Measurements from ENCODE around the gene CDC25A. TPM values are rescaled to one million over a fixed set of nuclear protein-coding genes. Genes with fewer than 3 reads are reported as not detected.

CDC25A gene
- total RNA-seq, 4 donors from 2014 or later: 0.33 to 2.1 (median 0.89) TPM

DNA sequence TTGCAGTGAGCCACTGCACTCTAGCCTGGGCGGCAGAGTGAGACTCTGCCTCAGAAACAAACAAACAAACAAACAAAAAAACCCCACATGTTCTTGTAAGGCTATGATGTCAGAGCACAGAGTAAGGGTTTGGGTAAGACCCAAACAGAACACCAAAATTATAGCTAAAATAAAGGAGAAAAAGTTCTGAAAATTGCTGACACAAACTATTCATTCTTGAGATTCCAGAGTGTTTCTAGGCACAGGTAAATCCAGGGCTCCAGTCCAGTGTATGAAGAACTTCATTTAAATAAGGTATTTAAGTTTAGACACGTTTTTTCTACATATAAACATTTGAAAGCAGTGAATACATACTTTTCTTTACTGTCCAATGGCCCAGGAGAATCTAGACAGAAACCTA is 3.9 kb downstream of the CDC25A start:
- TF ChIP-seq CTCF (IDR thresholded peaks at IDR 0.05; ENCODE audit: low read depth): no peak

- TF ChIP-seq CTCF (IDR thresholded peaks at IDR 0.05; ENCODE audit: low read depth): no peak
Measured at GRCh38 chr3:48180531-48181253, 7.5 kb downstream of the CDC25A start.

DNA sequence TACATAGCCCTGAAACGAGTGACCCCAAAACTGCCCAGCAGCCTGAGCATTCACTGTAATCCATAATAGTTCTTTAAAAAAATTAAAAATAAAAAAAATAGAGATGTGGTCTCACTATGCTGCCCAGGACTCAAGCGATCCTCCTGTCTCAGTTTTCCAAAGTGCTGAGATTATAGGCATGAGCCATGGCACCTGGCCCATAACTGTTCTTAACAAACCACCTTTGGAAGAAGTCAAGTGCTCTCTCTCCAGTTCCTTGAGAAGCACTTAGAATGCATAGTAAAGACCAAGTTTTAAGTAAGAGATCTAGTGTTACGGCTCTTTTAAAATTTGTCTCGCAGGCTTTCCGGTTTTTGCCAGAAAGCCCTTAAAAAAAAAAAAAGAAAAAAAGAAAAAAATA is 8.2 kb downstream of the CDC25A start:
- TF ChIP-seq CTCF (IDR thresholded peaks at IDR 0.05; ENCODE audit: low read depth): no peak

DNA sequence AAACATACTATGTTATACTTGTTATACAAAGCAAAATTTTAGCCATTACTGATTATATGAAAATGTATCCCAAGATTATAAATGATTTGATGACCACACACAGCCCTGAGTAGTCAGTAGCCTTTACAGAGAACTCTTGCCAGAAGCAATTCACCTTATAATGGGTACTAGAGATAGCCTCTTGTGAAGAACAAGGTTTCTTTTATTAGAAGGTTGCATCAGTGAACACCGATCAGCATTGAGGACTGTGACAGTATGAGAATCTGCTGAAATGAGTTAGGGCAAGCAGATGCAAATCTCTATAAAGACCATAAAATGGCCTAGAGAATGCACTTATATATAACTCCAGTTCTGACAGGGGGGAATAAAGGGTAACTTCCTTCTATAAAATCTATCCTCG is 10.1 kb downstream of the CDC25A start:
- no peak for TF ChIP-seq CTCF (IDR thresholded peaks at IDR 0.05; ENCODE audit: low read depth)

- no peak for TF ChIP-seq CTCF (IDR thresholded peaks at IDR 0.05; ENCODE audit: low read depth)
Measured at GRCh38 chr3:48157950-48158376, 30.3 kb downstream of the CDC25A start.

DNA sequence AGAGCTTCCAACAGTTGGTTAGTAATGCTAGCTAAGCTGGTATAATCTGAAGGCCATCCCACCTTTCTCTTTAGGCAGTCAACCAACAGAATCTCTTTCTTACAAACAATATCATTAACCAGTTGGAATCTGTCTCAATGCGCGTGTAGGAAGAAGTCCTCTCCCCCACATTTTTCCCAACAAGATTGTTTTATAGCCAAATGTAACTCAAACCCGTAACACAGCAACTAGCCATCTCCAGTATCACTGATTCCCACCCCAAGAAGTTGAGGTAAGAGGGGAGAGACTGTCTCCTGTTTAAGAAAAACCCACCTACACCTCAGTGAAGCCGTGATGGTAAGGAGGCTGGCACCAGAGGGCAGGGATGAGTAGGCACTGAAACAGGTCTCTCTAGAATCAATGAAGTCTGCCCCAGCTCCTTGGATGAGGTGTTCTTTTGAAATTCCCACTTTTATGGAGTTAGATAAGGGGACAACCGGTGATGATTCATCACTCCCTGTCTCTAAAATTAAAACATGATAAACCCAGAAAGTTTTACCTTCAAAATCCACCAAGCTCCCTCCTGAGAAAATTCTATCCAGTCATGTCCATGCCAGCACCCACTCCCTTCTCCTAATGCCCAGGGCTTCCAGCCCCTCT is 30.9 kb downstream of the CDC25A start:
- no peak for TF ChIP-seq CTCF (IDR thresholded peaks at IDR 0.05; ENCODE audit: low read depth)

- no peak for TF ChIP-seq CTCF (IDR thresholded peaks at IDR 0.05; ENCODE audit: low read depth)
Measured at GRCh38 chr3:48156163-48156562, 32.1 kb downstream of the CDC25A start.

Measured in subcutaneous adipose tissue (tissue), 4 donors.